C4-2B (cell line): ENCODE measurements around the gene TLR4.

Experiments used
- H3K27ac ChIP-seq: fragments of 450-650 bp; 2 replicates; pipeline ENCODE4 v1.5.1; 2017
- CTCF ChIP-seq: fragments of 450-650 bp; conservative IDR thresholded peaks from 2 replicates; pipeline ENCODE4 v1.5.1; 2017; ENCODE audit warnings: mild to moderate bottlenecking
- ZFX ChIP-seq: fragments of 450-650 bp; IDR thresholded peaks from 2 replicates; pipeline ENCODE4 v1.6.1; 2017

The TLR4 gene

DNA sequence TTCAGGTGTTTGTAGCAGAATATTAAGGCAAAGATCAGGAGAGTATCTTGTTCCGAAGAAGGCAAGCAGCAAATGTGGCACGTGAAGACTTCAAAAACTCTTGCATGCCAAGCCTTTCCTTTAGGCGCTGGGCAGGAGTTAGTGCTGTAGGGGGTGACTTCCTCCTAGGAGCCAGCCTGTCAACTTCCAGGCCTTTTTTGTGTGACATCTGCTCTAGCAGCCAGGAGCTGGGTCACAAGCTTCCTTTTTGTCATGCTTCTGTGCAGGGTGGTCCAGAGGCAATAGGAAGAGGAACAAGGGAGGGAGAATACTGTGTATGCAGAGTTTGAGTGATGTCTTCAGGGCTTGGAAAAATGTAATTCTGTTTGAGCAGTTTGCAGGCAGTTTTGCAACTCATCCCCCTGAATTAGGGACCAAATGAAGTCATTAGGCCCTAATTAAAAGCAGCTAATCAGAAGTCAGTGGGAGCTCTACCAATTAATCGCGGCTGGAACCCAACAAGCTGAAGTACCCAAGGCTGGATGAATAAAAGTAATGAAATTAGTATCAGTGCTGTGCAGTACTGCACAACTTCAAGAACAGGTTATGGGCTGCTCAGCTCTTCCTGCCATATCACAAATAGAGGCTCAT is 53.5 kb downstream of the TLR4 start:
- TF ChIP-seq ZFX (no peak), CTCF (no peak)
- H3K27ac ChIP-seq = no peak overlapping the region

GRCh38 chr9:117763314-117763713 is 59.1 kb downstream of the TLR4 start:
- no peak for TF ChIP-seq ZFX
- no peak for TF ChIP-seq CTCF
- H3K27ac ChIP-seq = no peak overlapping the region

- H3K27ac ChIP-seq = no peak overlapping the region
- TF ChIP-seq CTCF = no peak
- TF ChIP-seq ZFX = no peak
Observed at GRCh38 chr9:117768750-117769395, 64.7 kb downstream of the TLR4 start.

GRCh38 chr9:117771136-117771535 is 66.9 kb downstream of the TLR4 start:
- no peak overlapping the region for H3K27ac ChIP-seq
- TF ChIP-seq CTCF = no peak
- no peak for TF ChIP-seq ZFX

- TF ChIP-seq CTCF (no peak), ZFX (no peak)
- no peak overlapping the region for H3K27ac ChIP-seq
Observed at GRCh38 chr9:117772960-117773359, 68.8 kb downstream of the TLR4 start.
